B cell (primary cell): ENCODE data around the gene PAX4. TPM values are rescaled to one million over a fixed set of nuclear protein-coding genes. Genes with fewer than 3 reads are reported as not detected.

Experiments
- ATAC-seq: fragments of 200-7000 bp; cut with Tn5 transposase; one replicate; pipeline ENCODE4 v1.10.0; 2021; ENCODE audit warnings: low read depth, mild to moderate bottlenecking, moderate number of reproducible peaks, moderate library complexity
- CTCF ChIA-PET: fragments of 350-600 bp; sonication (Branson Sonifier 250); formaldehyde crosslinking; loops from one replicate; lab custom pipeline; 2021; ENCODE audit warnings: antibody characterized with exemption, inconsistent platforms; lab: Charles Lee
- POLR2A ChIA-PET: fragments of 350-600 bp; sonication (Branson Sonifier 250); formaldehyde crosslinking; loops from one replicate; lab custom pipeline; 2021; ENCODE audit warnings: antibody characterized with exemption; lab: Charles Lee
- DNase-seq: peaks from one replicate; pipeline ENCODE4 v3.0.0; 2013
- H2AFZ ChIP-seq: 2 replicates; pipeline ENCODE4 v1.6.1; 2012; ENCODE audit warnings: mild to moderate bottlenecking, low read depth, low read length; ENCODE audit not compliant: insufficient read depth, poor library complexity, severe bottlenecking
- H3K27ac ChIP-seq, 2 donors: 1 replicate in 1 of 2; 2 replicates in 1 of 2; pipeline ENCODE4 v1.5.1; 2012 to 2013; ENCODE audit warnings: low read length in 2 of 2, mild to moderate bottlenecking in 2 of 2, moderate library complexity in 1 of 2
- H3K27me3 ChIP-seq, 4 experiments: fragments of 200-600 bp in 1 of 4; sonication (generic) in 1 of 4; replicated peaks in 1 of 4; 1 replicate in 2 of 4; 2 replicates in 2 of 4; pipeline versions ENCODE4 v1.6.1 to v1.7.0; 2013 to 2016; ENCODE audit warnings: low read length in 3 of 4, mild to moderate bottlenecking in 2 of 4, mixed read lengths in 1 of 4, moderate library complexity in 1 of 4; ENCODE audit not compliant: insufficient read depth in 4 of 4, control insufficient read depth in 3 of 4; ENCODE audit errors: control extremely low read depth in 1 of 4
- H3K36me3 ChIP-seq, 2 experiments: replicated peaks in 1 of 2; 1 replicate in 1 of 2; 2 replicates in 1 of 2; pipeline versions ENCODE4 v1.6.1 to v1.7.1; 2013; ENCODE audit warnings: low read length in 1 of 2; ENCODE audit not compliant: insufficient read depth in 2 of 2, control insufficient read depth in 1 of 2; ENCODE audit errors: control extremely low read depth in 1 of 2, extremely low read depth in 1 of 2
- H3K4me1 ChIP-seq, 2 donors: fragments of 200-600 bp in 1 of 2; sonication (generic) in 1 of 2; 1 replicate in 1 of 2; 2 replicates in 1 of 2; pipeline versions ENCODE4 v1.5.1 to v1.6.1; 2013 to 2017; ENCODE audit warnings: low read length in 2 of 2; ENCODE audit not compliant: control insufficient read depth in 2 of 2, insufficient read depth in 2 of 2
- H3K4me2 ChIP-seq: replicated peaks from 2 replicates; pipeline ENCODE3; 2012; ENCODE audit warnings: mild to moderate bottlenecking, low read depth, low read length; ENCODE audit not compliant: poor library complexity, severe bottlenecking
- H3K4me3 ChIP-seq, 5 experiments: fragments of 200-600 bp in 1 of 5; sonication (generic) in 1 of 5; 1 replicate in 3 of 5; 2 replicates in 2 of 5; pipeline versions ENCODE4 v1.5.1 to v1.7.0; 2011 to 2016; ENCODE audit warnings: low read length in 4 of 5, mild to moderate bottlenecking in 4 of 5, low read depth in 2 of 5, control low read depth in 1 of 5, moderate library complexity in 1 of 5; ENCODE audit not compliant: insufficient read depth in 1 of 5; ENCODE audit errors: control extremely low read depth in 1 of 5, extremely low read depth in 1 of 5
- H3K79me2 ChIP-seq: fragments of 200-600 bp; sonication (generic); one replicate; pipeline ENCODE4 v1.6.0; 2016; ENCODE audit warnings: low read length; ENCODE audit not compliant: control insufficient read depth, insufficient read depth
- H3K9ac ChIP-seq: fragments of 200-600 bp; sonication (generic); 2 replicates; pipeline ENCODE4 v1.6.1; 2017; ENCODE audit warnings: mild to moderate bottlenecking, low read length, moderate library complexity
- H3K9me3 ChIP-seq, 3 donors: one replicate each; pipeline versions ENCODE4 v1.6.1 to v1.7.1; 2013; ENCODE audit warnings: low read length in 2 of 3; ENCODE audit not compliant: control insufficient read depth in 2 of 3, insufficient read depth in 1 of 3; ENCODE audit errors: control extremely low read depth in 1 of 3
- H4K20me1 ChIP-seq: 2 replicates; pipeline ENCODE4 v1.6.0; 2012; ENCODE audit warnings: mild to moderate bottlenecking, low read length; ENCODE audit not compliant: insufficient read depth, control insufficient read depth, poor library complexity, severe bottlenecking
- H3K27ac Mint-ChIP-seq: one replicate; pipeline ENCODE4 v1.8.0; 2021; ENCODE audit warnings: mixed read lengths
- H3K27me3 Mint-ChIP-seq: one replicate; pipeline ENCODE4 v1.8.0; 2021; ENCODE audit warnings: mixed read lengths
- H3K4me1 Mint-ChIP-seq: one replicate; pipeline ENCODE4 v1.8.0; 2021; ENCODE audit warnings: mixed read lengths
- H3K4me3 Mint-ChIP-seq: one replicate; pipeline ENCODE4 v1.8.0; 2021; ENCODE audit warnings: mixed read lengths
- H3K9me3 Mint-ChIP-seq: one replicate; pipeline ENCODE4 v1.8.0; 2022; ENCODE audit warnings: mixed read lengths; ENCODE audit not compliant: insufficient read depth
- CTCF ChIP-seq: fragments of 200-600 bp; IDR thresholded peaks from one replicate; pipeline ENCODE4 v1.8.0; 2022; ENCODE audit warnings: antibody characterized with exemption, mild to moderate bottlenecking
- EZH2 ChIP-seq: IDR thresholded peaks from 2 replicates; pipeline ENCODE4 v1.6.1; 2012; ENCODE audit warnings: borderline replicate concordance, low read depth, mild to moderate bottlenecking, moderate library complexity, low read length; ENCODE audit not compliant: insufficient read depth, poor library complexity, severe bottlenecking
- WGBS: methylation state at CpG from one replicate; pipeline ENCODE4 v1.1.5; 2013; ENCODE audit warnings: missing lambda C conversion rate; ENCODE audit not compliant: insufficient coverage; 5-methylcytosine and 5-hydroxymethylcytosine counted together
- intact Hi-C: fragments of 100-400 bp; cut with micrococcal nuclease; formaldehyde crosslinking; loops from one replicate; pipeline ENCODE4 v1.10.0; 2022
- polyA plus RNA-seq: library from polyadenylated mRNA; depleted of rRNA; stranded (reverse); fragments of >200 nt; gene quantifications from 2 replicates; pipeline ENCODE4 v1.2.3, GENCODE V29; 2012
- total RNA-seq, 2 donors: library from RNA; stranded (reverse); fragments of 120-200 nt in 1 of 2; gene quantifications; 1 replicate in 1 of 2; 2 replicates in 1 of 2; pipeline versions ENCODE4 v1.2.3 to v1.2.4, GENCODE V29; 2013 to 2022

Gene PAX4
- total and polyA plus RNA-seq, 2 donors (not counting 1 experiment from before 2014, with no cell fraction given), result not detected

- Histone ChIP-seq H3K9ac (no peak overlapping the region), H4K20me1 (no peaks in the 10 kb centered on the region), H3K36me3 (peaks cover 0 to 11% of the 10 kb centered on the region in 2 experiments), H2AFZ (no peak overlapping the region), H3K4me2 (no peak overlapping the region), H3K9me3 (no peaks in the 10 kb centered on the region), H3K79me2 (no peaks in the 10 kb centered on the region), H3K4me1 (no peaks in the 10 kb centered on the region), H3K27me3 (no peaks in the 10 kb centered on the region), H3K27ac (no peak overlapping the region), H3K4me3 (no peak overlapping the region)
- intact Hi-C loops, result no loop called here
- DNase-seq (no peak), ATAC-seq (no peak)
- WGBS, result 97% methylated on average over 3 of the region's 5 CpGs
- H3K4me1 Mint-ChIP-seq, result no peaks in the 10 kb centered on the region
- ChIA-PET CTCF (no interaction called here), POLR2A (no interaction called here)
- H3K9me3 Mint-ChIP-seq, result no peaks in the 10 kb centered on the region
- no peak overlapping the region for H3K4me3 Mint-ChIP-seq
- TF ChIP-seq CTCF (no peak), EZH2 (no peak)
- H3K27me3 Mint-ChIP-seq, result peaks cover 6% of the 10 kb centered on the region
- H3K27ac Mint-ChIP-seq, result no peak overlapping the region
Observed at GRCh38 chr7:127595737-127596136, 22.2 kb downstream of the PAX4 start.

GRCh38 chr7:127594490-127594889, 23.5 kb downstream of the PAX4 start:
- Histone ChIP-seq H3K9me3 (no peaks in the 10 kb centered on the region), H3K4me1 (peaks cover 2 to 3% of the 10 kb centered on the region in 2 donors), H3K36me3 (peaks cover 0 to 15% of the 10 kb centered on the region in 2 experiments), H3K27ac (no peak overlapping the region), H3K27me3 (no peaks in the 10 kb centered on the region), H3K4me3 (no peak overlapping the region), H3K4me2 (no peak overlapping the region), H3K9ac (no peak overlapping the region), H3K79me2 (peaks cover 2% of the 10 kb centered on the region), H4K20me1 (no peaks in the 10 kb centered on the region), H2AFZ (no peak overlapping the region)
- TF ChIP-seq CTCF (no peak), EZH2 (no peak)
- intact Hi-C loops, result no loop called here
- H3K27me3 Mint-ChIP-seq, result peaks cover 6% of the 10 kb centered on the region
- DNase-seq (no peak), ATAC-seq (no peak)
- no peak overlapping the region for H3K4me3 Mint-ChIP-seq
- ChIA-PET POLR2A (no interaction called here), CTCF (no interaction called here)
- no peaks in the 10 kb centered on the region for H3K9me3 Mint-ChIP-seq
- H3K4me1 Mint-ChIP-seq, result peaks cover 6% of the 10 kb centered on the region
- 20% methylated on average over 1 of the region's 1 CpG for WGBS
- H3K27ac Mint-ChIP-seq, result no peak overlapping the region
